Renal pelvis (tissue), 4 donors: Measurements from ENCODE around the gene ESRRA. TPM values are rescaled to one million over a fixed set of nuclear protein-coding genes. Genes with fewer than 3 reads are reported as not detected.

Source experiments
- DNase-seq: peaks from one replicate; pipeline ENCODE4 v3.0.0-alpha.2; 2013
- polyA plus RNA-seq, 3 donors: library from polyadenylated mRNA; unstranded; fragments of 120-200 nt; gene quantifications; one replicate each; pipeline ENCODE4 v1.2.1, GENCODE V29; 2013; ENCODE audit not compliant: insufficient read length in 3 of 3

The ESRRA gene
- polyA plus RNA-seq, 3 donors, result 27.9 to 34.5 (median 30.8) TPM

- no peak for DNase-seq
Observed at GRCh38 chr11:64289002-64289564, 16.2 kb upstream of the ESRRA start.

- DNase-seq, result no peak
Observed at GRCh38 chr11:64290352-64291261, 14.7 kb upstream of the ESRRA start.

GRCh38 chr11:64291262-64291751, 14.0 kb upstream of the ESRRA start, which contains the start of gene KCNK4:
Gene KCNK4 (plus strand): TSS chr11:64291302. CDS start chr11:64293019, 1,717 bp downstream.
- DNase-seq, result no peak

- no peak for DNase-seq
Observed at GRCh38 chr11:64291752-64292459, 13.4 kb upstream of the ESRRA start.

GRCh38 chr11:64292460-64293254, 12.7 kb upstream of the ESRRA start:
- DNase-seq, result no peak

- DNase-seq, result no peak
Observed at GRCh38 chr11:64294774-64295173, 10.6 kb upstream of the ESRRA start.

GRCh38 chr11:64295760-64296159, 9.6 kb upstream of the ESRRA start:
- no peak for DNase-seq

- DNase-seq, result no peak
Observed at GRCh38 chr11:64296236-64296635, 9.1 kb upstream of the ESRRA start.

- DNase-seq, result no peak
Observed at GRCh38 chr11:64296830-64297698, 8.3 kb upstream of the ESRRA start.

GRCh38 chr11:64297699-64298358, 7.5 kb upstream of the ESRRA start:
- no peak for DNase-seq

- no peak for DNase-seq
Observed at GRCh38 chr11:64298966-64299846, 6.1 kb upstream of the ESRRA start.

- no peak for DNase-seq
Observed at GRCh38 chr11:64299847-64300648, 5.3 kb upstream of the ESRRA start, which contains the start of gene CATSPERZ. Gene CATSPERZ (plus strand): TSS chr11:64300358. CDS start chr11:64300411, 53 bp downstream.

GRCh38 chr11:64303109-64304031, 2.0 kb upstream of the ESRRA start:
- no peak for DNase-seq

- DNase-seq, result no peak
Observed at GRCh38 chr11:64304032-64304315, 1.4 kb upstream of the ESRRA start.

- DNase-seq, result peak; percentile 88
Observed at GRCh38 chr11:64304316-64305072, 830 bp upstream of the ESRRA start.
